ENCODE measurements around the gene CCDC187. TPM values are rescaled to one million over a fixed set of nuclear protein-coding genes. Genes with fewer than 3 reads are reported as not detected.

CCDC187 gene
- total and polyA plus RNA-seq, 2 of the 8 experiments (the other 6 are each of a cell fraction or from before 2014, with no cell fraction given), result 0.02 TPM; not detected in 1

- no peaks in the 10 kb centered on the region for H3K9me3 ChIP-seq (ENCODE audit: insufficient read depth in 2 of 2, low read depth in 1 of 2, low read length in 1 of 2)
- no peak overlapping the region for H2AFZ ChIP-seq (ENCODE audit: low read length)
- no peak overlapping the region for H2BK20ac ChIP-seq (ENCODE audit: low read length)
- no peak overlapping the region for H3K4me3 ChIP-seq (ENCODE audit: extremely low read depth in 1 of 4, insufficient read depth in 2 of 4, low read depth in 3 of 4, low read length in 4 of 4)
- no peak overlapping the region for H4K5ac ChIP-seq (ENCODE audit: insufficient read length, low read depth, low read length)
- CTCF ChIA-PET (ENCODE audit: partially characterized antibody), result interaction anchor here (0.6 to 5.0 kb wide), 7 partner anchors 10 to 306 kb away, joined by 3 to 26 read pairs (median 4); partner anchors contain the start of gene LHX3
- no peak overlapping the region for H3K14ac ChIP-seq (ENCODE audit: insufficient read length)
- no peak overlapping the region for H3K56ac ChIP-seq (replicated peaks; ENCODE audit: insufficient read length, low read depth, low read length)
- no peaks in the 10 kb centered on the region for H3K23me2 ChIP-seq (ENCODE audit: low read depth, low read length)
- H4K91ac ChIP-seq (replicated peaks; ENCODE audit: insufficient read length, low read length), result no peak overlapping the region
- no peak overlapping the region for H3K9ac ChIP-seq (replicated peaks in 1 of 4; ENCODE audit: extremely low read depth in 1 of 4, low read depth in 3 of 4, low read length in 3 of 4)
- no peak overlapping the region for H2BK12ac ChIP-seq (ENCODE audit: low read depth, low read length)
- H3K4ac ChIP-seq (replicated peaks; ENCODE audit: insufficient read length, low read depth, low read length), result no peak overlapping the region
- H3K36me3 ChIP-seq (ENCODE audit: control insufficient read depth in 2 of 4, insufficient read depth in 4 of 4, low read length in 3 of 4), result peaks cover 0 to 2% (median 1%) of the 10 kb centered on the region in 4 experiments; a peak in 4 of 8 replicates
- no peak for FAIRE-seq
- no peak overlapping the region for H2AK5ac ChIP-seq (ENCODE audit: low read depth, low read length)
- no peak overlapping the region for H3K18ac ChIP-seq (ENCODE audit: extremely low read depth, low read length)
- H3K79me1 ChIP-seq (ENCODE audit: low read depth, low read length), result peaks cover 16% of the 10 kb centered on the region
- H3K23ac ChIP-seq (ENCODE audit: insufficient read length), result no peak overlapping the region
- peaks cover 24 to 40% of the 10 kb centered on the region in 2 experiments for H4K20me1 ChIP-seq (replicated peaks in 1 of 2; ENCODE audit: control insufficient read depth in 1 of 2, insufficient read depth in 2 of 2, low read length in 2 of 2)
- POLR2A ChIA-PET (ENCODE audit: partially characterized antibody), result interaction anchor here (0.7 kb wide), 1 partner anchor 20 kb away, joined by 3 read pairs; no protein-coding TSS in a partner anchor
- H2BK15ac ChIP-seq (ENCODE audit: low read length), result no peak overlapping the region
- no peak for DNase-seq (ENCODE audit: low read depth in 1 of 2, low spot score in 2 of 2)
- 96% methylated on average over 38 of the region's 38 CpGs; no CpG with 5 or more reads in 1 of the 2 experiments for WGBS, 2 experiments (ENCODE audit: extremely low coverage in 1 of 2, insufficient coverage in 1 of 2, insufficient read length in 1 of 2, insufficient replicate concordance in 2 of 2, low coverage in 1 of 2, low lambda C conversion rate in 2 of 2, missing lambda C conversion rate in 1 of 2)
- H2BK5ac ChIP-seq (ENCODE audit: low read depth, low read length), result no peak overlapping the region
- H2BK120ac ChIP-seq (replicated peaks; ENCODE audit: low read depth, low read length), result no peak overlapping the region
- H4K8ac ChIP-seq (ENCODE audit: extremely low read depth, insufficient read depth, low read length), result no peak overlapping the region
- no peaks in the 10 kb centered on the region; a peak in 2 of 7 replicates for H3K4me1 ChIP-seq (replicated peaks in 1 of 4; ENCODE audit: control insufficient read depth in 3 of 4, insufficient read depth in 4 of 4, low read length in 3 of 4)
- no peak overlapping the region for H3K4me2 ChIP-seq (ENCODE audit: insufficient read depth in 1 of 2, low read depth in 2 of 2, low read length in 2 of 2)
- H3K79me2 ChIP-seq (ENCODE audit: control insufficient read depth in 1 of 2, insufficient read depth in 2 of 2, low read length in 2 of 2), result peaks cover 0 to 33% of the 10 kb centered on the region in 2 experiments; a peak in 2 of 4 replicates
- H3K27me3 ChIP-seq (replicated peaks in 1 of 4; ENCODE audit: control insufficient read depth in 3 of 4, extremely low read depth in 1 of 4, insufficient read depth in 3 of 4, low read length in 3 of 4), result no peaks in the 10 kb centered on the region
- no peak overlapping the region for H3K27ac ChIP-seq (ENCODE audit: low read depth, low read length)
- no peak for TF ChIP-seq CBX5 (IDR thresholded peaks at IDR 0.05; ENCODE audit: low read depth, low read length)
- no peak for TF ChIP-seq ASH2L (IDR thresholded peaks at IDR 0.05; ENCODE audit: low read length)
- no peak for TF ChIP-seq SIX5 (IDR thresholded peaks at IDR 0.05; ENCODE audit: low read depth, low read length)
- TF ChIP-seq HDAC2 (IDR thresholded peaks at IDR 0.05; ENCODE audit: borderline replicate concordance in 1 of 2, low read depth in 2 of 2, low read length in 2 of 2), result no peak
- no peak for TF ChIP-seq SP2 (IDR thresholded peaks at IDR 0.05; ENCODE audit: low read length)
- TF ChIP-seq TBP (IDR thresholded peaks at IDR 0.05; ENCODE audit: low read depth, low read length), result no peak
- TF ChIP-seq YY1 (IDR thresholded peaks at IDR 0.05; ENCODE audit: low read depth, low read length), result no peak
- TF ChIP-seq NANOG (IDR thresholded peaks at IDR 0.05; ENCODE audit: insufficient read depth, low read depth, low read length, poor library complexity, severe bottlenecking), result no peak
- TF ChIP-seq FOSL1 (IDR thresholded peaks at IDR 0.05; ENCODE audit: insufficient read depth, low read depth, low read length), result no peak
- no peak for TF ChIP-seq GTF2F1 (IDR thresholded peaks at IDR 0.05; ENCODE audit: borderline replicate concordance, low read depth, low read length)
- no peak for TF ChIP-seq SAP30 (IDR thresholded peaks at IDR 0.05; ENCODE audit: insufficient read depth, insufficient replicate concordance, low read length)
- no peak for TF ChIP-seq BRCA1 (IDR thresholded peaks at IDR 0.05; ENCODE audit: low read depth, low read length)
Observed at GRCh38 chr9:136222166-136222905, 81.6 kb downstream of the CCDC187 start.
